Astrocyte of the hippocampus (primary cell): ENCODE data around the gene TUBA4B.

ENCODE experiments used
- DNase-seq: peaks from one replicate; pipeline ENCODE4 v3.0.0; 2011; ENCODE audit warnings: low read depth, low spot score

TUBA4B gene

GRCh38 chr2:219218732-219219701, 34.0 kb upstream of the TUBA4B start, which contains the start of gene ABCB6:
ABCB6 (minus strand) TSS chr2:219218958; CDS start chr2:219218673, 285 bp downstream.
- DNase-seq: peak; percentile 98

- DNase-seq: no peak
These were observed 33.1 kb upstream of the TUBA4B start for GRCh38 chr2:219219784-219220532.

- no peak for DNase-seq
These were observed 32.2 kb upstream of the TUBA4B start for GRCh38 chr2:219220652-219221402.

GRCh38 chr2:219221957-219222518, 31.0 kb upstream of the TUBA4B start:
- no peak for DNase-seq

- no peak for DNase-seq
These were observed 29.0 kb upstream of the TUBA4B start for GRCh38 chr2:219223831-219224610.

GRCh38 chr2:219225350-219225749, 27.7 kb upstream of the TUBA4B start:
- no peak for DNase-seq

GRCh38 chr2:219228041-219228910, 24.8 kb upstream of the TUBA4B start:
- DNase-seq: peak; percentile 11

- no peak for DNase-seq
These were observed 24.1 kb upstream of the TUBA4B start for GRCh38 chr2:219228911-219229304.

GRCh38 chr2:219229305-219230058, 23.6 kb upstream of the TUBA4B start, which contains the start of the genes ANKZF1 and ATG9A:
ANKZF1 (plus strand) TSS chr2:219229806; CDS start chr2:219230258, 452 bp downstream.
ATG9A (minus strand) TSS chr2:219229636; CDS start chr2:219228024, 1,612 bp downstream.
- DNase-seq: peak; percentile 99

- DNase-seq: no peak
These were observed 22.9 kb upstream of the TUBA4B start for GRCh38 chr2:219230059-219230540.

- DNase-seq: no peak
These were observed 18.7 kb upstream of the TUBA4B start for GRCh38 chr2:219234331-219234730.

- DNase-seq: no peak
These were observed 9.7 kb upstream of the TUBA4B start for GRCh38 chr2:219243291-219243761.

GRCh38 chr2:219244789-219245147, 8.3 kb upstream of the TUBA4B start:
- DNase-seq: no peak

- peak; percentile 98 for DNase-seq
These were observed 7.7 kb upstream of the TUBA4B start, which contains the start of the genes GLB1L and STK16 for GRCh38 chr2:219245148-219245898. GLB1L (minus strand) TSS chr2:219245444; CDS start chr2:219243573, 1,871 bp downstream. STK16 (plus strand) TSS chr2:219245479; CDS start chr2:219246000, 521 bp downstream.

GRCh38 chr2:219245899-219246230, 7.2 kb upstream of the TUBA4B start:
- no peak for DNase-seq

GRCh38 chr2:219246559-219246958, 6.5 kb upstream of the TUBA4B start:
- no peak for DNase-seq
